HepG2 (cell line): ENCODE results near the gene RNH1. TPM values are rescaled to one million over a fixed set of nuclear protein-coding genes. Genes with fewer than 3 reads are reported as not detected.

Source experiments
- ARID5B ChIP-seq: IDR thresholded peaks from 2 replicates; pipeline ENCODE4 v1.4.0; 2020; ENCODE audit warnings: mild to moderate bottlenecking, missing genetic modification reagents
- BCL3 ChIP-seq: sonication (generic); formaldehyde crosslinking; IDR thresholded peaks from 2 replicates; pipeline ENCODE4 v1.5.1; 2020; ENCODE audit warnings: mild to moderate bottlenecking, missing genetic modification reagents, moderate library complexity
- ELF3 ChIP-seq: IDR thresholded peaks from 2 replicates; pipeline ENCODE4 v1.6.1; 2016; ENCODE audit warnings: missing genetic modification reagents, missing compliant biosample characterization
- MED8 ChIP-seq: sonication (generic); formaldehyde crosslinking; IDR thresholded peaks from 2 replicates; pipeline ENCODE4 v1.8.1; 2023; ENCODE audit warnings: mild to moderate bottlenecking, missing genetic modification reagents; ENCODE audit not compliant: insufficient replicate concordance
- MLXIP ChIP-seq: sonication (generic); formaldehyde crosslinking; IDR thresholded peaks from 2 replicates; pipeline ENCODE4 v1.9.0; 2021; ENCODE audit warnings: missing genetic modification reagents, borderline replicate concordance
- PLSCR1 ChIP-seq: sonication (generic); formaldehyde crosslinking; IDR thresholded peaks from 2 replicates; pipeline ENCODE4 v1.5.0; 2020; ENCODE audit warnings: missing genetic modification reagents, mild to moderate bottlenecking, borderline replicate concordance
- PRDM10 ChIP-seq: sonication (generic); formaldehyde crosslinking; IDR thresholded peaks from 2 replicates; pipeline ENCODE4 v1.4.0; 2020; ENCODE audit warnings: low read depth, missing genetic modification reagents
- WIZ ChIP-seq: sonication (generic); formaldehyde crosslinking; IDR thresholded peaks from 2 replicates; pipeline ENCODE4 v1.5.1; 2020; ENCODE audit warnings: mild to moderate bottlenecking, missing genetic modification reagents
- ZNF138 ChIP-seq: sonication (generic); formaldehyde crosslinking; IDR thresholded peaks from 2 replicates; pipeline ENCODE4 v1.5.0; 2020; ENCODE audit warnings: mild to moderate bottlenecking, low read depth, missing genetic modification reagents
- ZNF512B ChIP-seq: sonication (generic); formaldehyde crosslinking; IDR thresholded peaks from 2 replicates; pipeline ENCODE4 v1.5.1; 2020; ENCODE audit warnings: missing genetic modification reagents, mild to moderate bottlenecking, borderline replicate concordance
- polyA plus RNA-seq, 8 experiments: library from polyadenylated mRNA; depleted of rRNA in 3 of 8; stranded (reverse) in 7 of 8; unstranded in 1 of 8; fragments of >200 nt; fragmentation: Illumina TruSeq in 4 of 8; extraction: Trizol in 4 of 8; gene quantifications; 2 replicates each; pipeline versions ENCODE4 v1.2.1 to v1.2.3, GENCODE V29; 2011 to 2016; ENCODE audit warnings: low read depth in 4 of 8, missing spikeins in 1 of 8, mixed read lengths in 1 of 8; ENCODE audit not compliant: insufficient read depth in 1 of 8
- total RNA-seq, 5 experiments: library from RNA; depleted of rRNA; stranded (reverse); fragments of >200 nt; fragmentation: Illumina TruSeq; extraction: Trizol; gene quantifications; 2 replicates each; pipeline ENCODE4 v1.2.3, GENCODE V29; 2016; ENCODE audit warnings: low read depth in 1 of 5

Gene RNH1
- total and polyA plus RNA-seq, 2 of the 13 experiments (the other 11 are each of a cell fraction or from before 2014, with no cell fraction given), result 36.0 to 74.1 TPM

- TF ChIP-seq PRDM10 (no peak), ZNF138 (CRISPR knock-in tag) (no peak), MLXIP (CRISPR knock-in tag) (no peak), ARID5B (no peak), BCL3 (CRISPR knock-in tag) (no peak), ELF3 (CRISPR knock-in tag) (no peak), WIZ (CRISPR knock-in tag) (no peak), MED8 (CRISPR knock-in tag) (peak; percentile 12), PLSCR1 (CRISPR knock-in tag) (no peak), ZNF512B (CRISPR knock-in tag) (no peak)
These were observed at the start of gene RNH1 (continued) for GRCh38 chr11:506995-507726.
